HepG2 (cell line): ENCODE measurements around the gene THADA. TPM values are rescaled to one million over a fixed set of nuclear protein-coding genes. Genes with fewer than 3 reads are reported as not detected.

Experiments
- KLF12 ChIP-seq: sonication (generic); formaldehyde crosslinking; IDR thresholded peaks from 2 replicates; pipeline ENCODE4 v1.4.0; 2020; ENCODE audit warnings: missing genetic modification reagents, borderline replicate concordance
- RFX3 ChIP-seq: IDR thresholded peaks from 2 replicates; pipeline ENCODE4 v1.6.1; 2016; ENCODE audit warnings: missing biosample characterization, missing genetic modification reagents
- SIX4 ChIP-seq: sonication (generic); formaldehyde crosslinking; IDR thresholded peaks from 2 replicates; pipeline ENCODE4 v1.4.0; 2020; ENCODE audit warnings: missing genetic modification reagents
- SSRP1 ChIP-seq: IDR thresholded peaks from 2 replicates; pipeline ENCODE4 v1.6.1; 2016; ENCODE audit warnings: control low read depth
- TOPORS ChIP-seq: sonication (generic); formaldehyde crosslinking; IDR thresholded peaks from 2 replicates; pipeline ENCODE4 v1.8.0; 2023; ENCODE audit warnings: mild to moderate bottlenecking, missing genetic modification reagents
- USF2 ChIP-seq, 2 experiments: sonication (generic) in 1 of 2; formaldehyde crosslinking in 1 of 2; IDR thresholded peaks; 2 replicates each; pipeline versions ENCODE4 v1.5.1 to v1.6.1; 2011 to 2020; ENCODE audit warnings: borderline replicate concordance in 1 of 2, low read depth in 1 of 2, low read length in 1 of 2, mild to moderate bottlenecking in 1 of 2, missing genetic modification reagents in 1 of 2, moderate library complexity in 1 of 2
- ZFAT ChIP-seq: sonication (generic); formaldehyde crosslinking; conservative IDR thresholded peaks from 2 replicates; pipeline ENCODE4 v1.8.1; 2023; ENCODE audit warnings: missing genetic modification reagents, inconsistent platforms
- ZNF264 ChIP-seq: sonication (generic); formaldehyde crosslinking; IDR thresholded peaks from 2 replicates; pipeline ENCODE4 v1.4.0; 2020; ENCODE audit warnings: missing genetic modification reagents
- ZNF382 ChIP-seq: sonication (generic); formaldehyde crosslinking; IDR thresholded peaks from 2 replicates; pipeline ENCODE4 v1.5.0; 2020; ENCODE audit warnings: missing genetic modification reagents, mild to moderate bottlenecking, borderline replicate concordance
- ZNF737 ChIP-seq: sonication (generic); formaldehyde crosslinking; IDR thresholded peaks from 2 replicates; pipeline ENCODE4 v1.5.0; 2020; ENCODE audit warnings: missing genetic modification reagents, mild to moderate bottlenecking, borderline replicate concordance
- ZNF770 ChIP-seq: sonication (generic); formaldehyde crosslinking; IDR thresholded peaks from 2 replicates; pipeline ENCODE4 v1.5.0; 2020; ENCODE audit warnings: mild to moderate bottlenecking, missing genetic modification reagents
- ZNF883 ChIP-seq: sonication (generic); formaldehyde crosslinking; IDR thresholded peaks from 2 replicates; pipeline ENCODE4 v1.5.1; 2020; ENCODE audit warnings: mild to moderate bottlenecking, missing genetic modification reagents; ENCODE audit errors: not compliant biosample characterization
- ZSCAN30 ChIP-seq: sonication (generic); formaldehyde crosslinking; IDR thresholded peaks from 2 replicates; pipeline ENCODE4 v1.5.0; 2020; ENCODE audit warnings: mild to moderate bottlenecking, missing genetic modification reagents
- polyA plus RNA-seq, 8 experiments: library from polyadenylated mRNA; depleted of rRNA in 3 of 8; stranded (reverse) in 7 of 8; unstranded in 1 of 8; fragments of >200 nt; fragmentation: Illumina TruSeq in 4 of 8; extraction: Trizol in 4 of 8; gene quantifications; 2 replicates each; pipeline versions ENCODE4 v1.2.1 to v1.2.3, GENCODE V29; 2011 to 2016; ENCODE audit warnings: low read depth in 4 of 8, missing spikeins in 1 of 8, mixed read lengths in 1 of 8; ENCODE audit not compliant: insufficient read depth in 1 of 8
- total RNA-seq, 5 experiments: library from RNA; depleted of rRNA; stranded (reverse); fragments of >200 nt; fragmentation: Illumina TruSeq; extraction: Trizol; gene quantifications; 2 replicates each; pipeline ENCODE4 v1.2.3, GENCODE V29; 2016; ENCODE audit warnings: low read depth in 1 of 5
- TF ChIP-seq, protein P1 (sequence below): sonication (generic); formaldehyde crosslinking; IDR thresholded peaks from 2 replicates; pipeline ENCODE4 v1.4.0; 2020; ENCODE audit warnings: missing genetic modification reagents
- TF ChIP-seq, protein P2 (sequence below): sonication (generic); formaldehyde crosslinking; IDR thresholded peaks from 2 replicates; pipeline ENCODE4 v1.5.0; 2020; ENCODE audit warnings: missing genetic modification reagents, mild to moderate bottlenecking, borderline replicate concordance
- TF ChIP-seq, protein P3 (sequence below): sonication (generic); formaldehyde crosslinking; IDR thresholded peaks from 2 replicates; pipeline ENCODE4 v1.4.0; 2020; ENCODE audit warnings: missing genetic modification reagents, mild to moderate bottlenecking, borderline replicate concordance

Gene THADA
- total and polyA plus RNA-seq, 2 of the 13 experiments (the other 11 are each of a cell fraction or from before 2014, with no cell fraction given): 12.7 to 21.7 TPM

DNA sequence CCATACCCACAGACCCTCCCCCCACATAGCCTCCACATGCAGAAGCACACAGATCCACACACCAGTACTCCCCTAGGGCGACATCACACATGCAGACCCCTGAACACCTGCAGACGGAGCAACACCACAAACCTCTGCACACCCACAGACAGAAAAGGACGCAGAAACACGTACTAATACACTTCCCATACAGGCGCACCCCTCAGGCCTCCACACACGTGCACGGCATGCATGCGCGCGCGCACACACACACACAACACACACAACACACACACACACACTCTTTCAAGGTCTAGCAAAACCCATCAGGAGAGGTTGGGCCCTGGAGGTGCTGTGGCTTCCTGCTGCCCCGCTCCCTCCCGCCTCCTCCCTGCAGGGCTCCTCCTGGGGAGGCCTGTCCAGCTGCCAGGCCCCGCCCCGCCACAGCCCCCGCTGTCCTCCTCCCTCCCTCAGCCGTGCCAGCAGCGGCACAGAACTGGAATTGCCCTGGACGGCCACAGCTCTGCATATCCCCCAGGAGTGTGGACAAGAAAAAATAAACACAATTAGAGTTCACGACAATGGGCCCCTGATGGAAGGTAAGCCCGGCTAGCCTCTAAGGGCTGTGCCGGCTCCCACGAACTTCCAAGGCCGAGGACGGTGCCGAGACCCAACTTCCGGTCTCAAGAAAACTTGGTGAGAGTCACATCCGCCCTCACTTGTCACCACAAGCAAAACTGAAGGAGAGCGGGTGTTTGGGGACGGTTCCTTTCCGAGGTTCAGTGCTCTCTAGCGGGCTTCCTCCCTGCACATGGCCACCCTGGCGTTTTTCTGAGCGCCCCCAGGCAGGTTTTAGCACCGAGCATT is 376.2 kb downstream of the THADA start (continued):
- TF ChIP-seq, protein P1, sequence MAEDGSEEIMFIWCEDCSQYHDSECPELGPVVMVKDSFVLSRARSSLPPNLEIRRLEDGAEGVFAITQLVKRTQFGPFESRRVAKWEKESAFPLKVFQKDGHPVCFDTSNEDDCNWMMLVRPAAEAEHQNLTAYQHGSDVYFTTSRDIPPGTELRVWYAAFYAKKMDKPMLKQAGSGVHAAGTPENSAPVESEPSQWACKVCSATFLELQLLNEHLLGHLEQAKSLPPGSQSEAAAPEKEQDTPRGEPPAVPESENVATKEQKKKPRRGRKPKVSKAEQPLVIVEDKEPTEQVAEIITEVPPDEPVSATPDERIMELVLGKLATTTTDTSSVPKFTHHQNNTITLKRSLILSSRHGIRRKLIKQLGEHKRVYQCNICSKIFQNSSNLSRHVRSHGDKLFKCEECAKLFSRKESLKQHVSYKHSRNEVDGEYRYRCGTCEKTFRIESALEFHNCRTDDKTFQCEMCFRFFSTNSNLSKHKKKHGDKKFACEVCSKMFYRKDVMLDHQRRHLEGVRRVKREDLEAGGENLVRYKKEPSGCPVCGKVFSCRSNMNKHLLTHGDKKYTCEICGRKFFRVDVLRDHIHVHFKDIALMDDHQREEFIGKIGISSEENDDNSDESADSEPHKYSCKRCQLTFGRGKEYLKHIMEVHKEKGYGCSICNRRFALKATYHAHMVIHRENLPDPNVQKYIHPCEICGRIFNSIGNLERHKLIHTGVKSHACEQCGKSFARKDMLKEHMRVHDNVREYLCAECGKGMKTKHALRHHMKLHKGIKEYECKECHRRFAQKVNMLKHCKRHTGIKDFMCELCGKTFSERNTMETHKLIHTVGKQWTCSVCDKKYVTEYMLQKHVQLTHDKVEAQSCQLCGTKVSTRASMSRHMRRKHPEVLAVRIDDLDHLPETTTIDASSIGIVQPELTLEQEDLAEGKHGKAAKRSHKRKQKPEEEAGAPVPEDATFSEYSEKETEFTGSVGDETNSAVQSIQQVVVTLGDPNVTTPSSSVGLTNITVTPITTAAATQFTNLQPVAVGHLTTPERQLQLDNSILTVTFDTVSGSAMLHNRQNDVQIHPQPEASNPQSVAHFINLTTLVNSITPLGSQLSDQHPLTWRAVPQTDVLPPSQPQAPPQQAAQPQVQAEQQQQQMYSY (CRISPR knock-in tag): 0 out of 2 replicates have a peak, but pooled peaks have one; percentile 50
- peak; percentile 80 for TF ChIP-seq ZNF264 (CRISPR knock-in tag)
- no peak for TF ChIP-seq SIX4 (CRISPR knock-in tag)
- TF ChIP-seq RFX3 (CRISPR knock-in tag): no peak
- TF ChIP-seq USF2 (IDR thresholded peaks at IDR 0.05; ENCODE audit: low read depth, low read length): no peak
- no peak for TF ChIP-seq USF2 (CRISPR knock-in tag; IDR thresholded peaks at IDR 0.05; ENCODE audit: borderline replicate concordance)
- TF ChIP-seq, protein P2, sequence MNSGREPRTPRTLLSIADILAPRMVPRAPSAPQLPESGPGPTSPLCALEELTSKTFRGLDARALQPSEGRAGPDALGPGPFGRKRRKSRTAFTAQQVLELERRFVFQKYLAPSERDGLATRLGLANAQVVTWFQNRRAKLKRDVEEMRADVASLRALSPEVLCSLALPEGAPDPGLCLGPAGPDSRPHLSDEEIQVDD (CRISPR knock-in tag): no peak
- TF ChIP-seq ZNF737: no peak; the same call in 1 of the 2 replicates
- peak; percentile 83 for TF ChIP-seq ZNF883 (CRISPR knock-in tag)
- TF ChIP-seq ZNF382: no peak
- no peak for TF ChIP-seq ZFAT (CRISPR knock-in tag)
- TF ChIP-seq SSRP1: no peak
- TF ChIP-seq TOPORS: peak; percentile 20; the same call in 1 of the 2 replicates
- TF ChIP-seq ZNF770 (CRISPR knock-in tag): 0 out of 2 replicates have a peak, but pooled peaks have one; percentile 67
- TF ChIP-seq, protein P3, sequence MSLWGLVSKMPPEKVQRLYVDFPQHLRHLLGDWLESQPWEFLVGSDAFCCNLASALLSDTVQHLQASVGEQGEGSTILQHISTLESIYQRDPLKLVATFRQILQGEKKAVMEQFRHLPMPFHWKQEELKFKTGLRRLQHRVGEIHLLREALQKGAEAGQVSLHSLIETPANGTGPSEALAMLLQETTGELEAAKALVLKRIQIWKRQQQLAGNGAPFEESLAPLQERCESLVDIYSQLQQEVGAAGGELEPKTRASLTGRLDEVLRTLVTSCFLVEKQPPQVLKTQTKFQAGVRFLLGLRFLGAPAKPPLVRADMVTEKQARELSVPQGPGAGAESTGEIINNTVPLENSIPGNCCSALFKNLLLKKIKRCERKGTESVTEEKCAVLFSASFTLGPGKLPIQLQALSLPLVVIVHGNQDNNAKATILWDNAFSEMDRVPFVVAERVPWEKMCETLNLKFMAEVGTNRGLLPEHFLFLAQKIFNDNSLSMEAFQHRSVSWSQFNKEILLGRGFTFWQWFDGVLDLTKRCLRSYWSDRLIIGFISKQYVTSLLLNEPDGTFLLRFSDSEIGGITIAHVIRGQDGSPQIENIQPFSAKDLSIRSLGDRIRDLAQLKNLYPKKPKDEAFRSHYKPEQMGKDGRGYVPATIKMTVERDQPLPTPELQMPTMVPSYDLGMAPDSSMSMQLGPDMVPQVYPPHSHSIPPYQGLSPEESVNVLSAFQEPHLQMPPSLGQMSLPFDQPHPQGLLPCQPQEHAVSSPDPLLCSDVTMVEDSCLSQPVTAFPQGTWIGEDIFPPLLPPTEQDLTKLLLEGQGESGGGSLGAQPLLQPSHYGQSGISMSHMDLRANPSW (CRISPR knock-in tag): no peak; the same call in 1 of the 2 replicates
- peak; percentile 78; the same call in 1 of the 2 replicates for TF ChIP-seq KLF12 (CRISPR knock-in tag)
- no peak for TF ChIP-seq ZSCAN30 (CRISPR knock-in tag)
